Immature natural killer cell (primary cell): ENCODE data around the gene PURA. TPM values are rescaled to one million over a fixed set of nuclear protein-coding genes. Genes with fewer than 3 reads are reported as not detected.

Experiments used
- DNase-seq, 3 donors: peaks; one replicate each; pipeline ENCODE4 v3.0.0; 2022; ENCODE audit warnings: mixed read lengths in 1 of 3
- H3K27ac Mint-ChIP-seq, 6 donors: one replicate each; pipeline ENCODE4 v1.8.0; 2020; ENCODE audit warnings: mixed read lengths in 6 of 6, mild to moderate bottlenecking in 5 of 6, inconsistent platforms in 4 of 6, moderate library complexity in 3 of 6
- H3K27me3 Mint-ChIP-seq, 3 donors: one replicate each; pipeline ENCODE4 v1.8.0; 2020 to 2021; ENCODE audit warnings: low read depth in 3 of 3, mild to moderate bottlenecking in 3 of 3, mixed read lengths in 3 of 3, moderate library complexity in 3 of 3, inconsistent platforms in 1 of 3
- H3K36me3 Mint-ChIP-seq, 3 donors: one replicate each; pipeline ENCODE4 v1.8.0; 2020; ENCODE audit warnings: mixed read lengths in 3 of 3, inconsistent platforms in 2 of 3, mild to moderate bottlenecking in 2 of 3
- H3K4me1 Mint-ChIP-seq, 2 donors: one replicate each; pipeline ENCODE4 v1.8.0; 2020; ENCODE audit warnings: inconsistent platforms in 2 of 2, mild to moderate bottlenecking in 2 of 2, mixed read lengths in 2 of 2, moderate library complexity in 1 of 2
- H3K4me3 Mint-ChIP-seq, 5 donors: one replicate each; pipeline ENCODE4 v1.8.0; 2020; ENCODE audit warnings: mild to moderate bottlenecking in 5 of 5, mixed read lengths in 5 of 5, inconsistent platforms in 3 of 5, moderate library complexity in 3 of 5
- H3K9me3 Mint-ChIP-seq, 6 donors: one replicate each; pipeline ENCODE4 v1.8.0; 2020; ENCODE audit warnings: mild to moderate bottlenecking in 6 of 6, mixed read lengths in 6 of 6, inconsistent platforms in 4 of 6, moderate library complexity in 3 of 6
- polyA plus RNA-seq, 3 donors: library from polyadenylated mRNA; unstranded; fragments of 300-500 nt; fragmentation: Illumina TruSeq; gene quantifications; one replicate each; pipeline ENCODE4 v1.2.3, GENCODE V29; 2021

PURA gene
- polyA plus RNA-seq, 3 donors from 2014 or later = 2.0 to 3.7 (median 3.4) TPM

DNA sequence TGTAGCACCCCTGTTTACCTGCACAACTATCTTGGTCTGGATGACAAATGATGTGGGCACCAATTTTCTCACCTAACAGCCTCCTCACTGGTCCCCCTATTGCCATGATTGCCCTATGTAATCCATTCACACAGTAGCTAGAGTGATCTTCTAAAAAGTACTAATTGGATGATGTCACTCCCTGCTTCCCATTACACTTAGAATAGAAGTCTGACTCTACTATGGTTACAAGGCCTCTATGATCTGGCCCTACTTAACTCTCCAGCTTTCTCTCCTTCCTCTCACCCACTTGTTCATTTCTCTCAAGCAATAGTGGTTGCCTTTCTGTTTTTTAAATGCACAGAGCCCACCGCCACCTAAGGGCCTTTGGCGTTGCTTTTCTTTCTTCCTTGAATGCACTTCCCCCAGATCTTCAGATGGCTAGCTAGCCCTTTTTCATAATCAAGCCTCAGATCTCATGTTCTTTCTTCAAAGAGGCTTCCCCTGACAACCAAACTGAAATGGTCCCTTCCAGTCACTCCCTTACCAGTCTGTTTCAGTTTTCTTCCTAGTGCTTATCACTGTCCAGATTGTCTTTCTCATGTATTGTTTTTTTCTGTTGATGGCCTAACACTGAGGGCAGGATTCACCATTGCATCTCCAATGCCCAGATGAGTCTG lies 20.5 kb downstream of the PURA start:
- H3K27me3 Mint-ChIP-seq = peaks cover 0 to 1% (median 0%) of the 10 kb centered on the region in 3 donors
- H3K27ac Mint-ChIP-seq = peak overlapping the region in 3 of 6 donors; percentile 1 to 53 (median 3)
- H3K9me3 Mint-ChIP-seq = no peaks in the 10 kb centered on the region
- no peak for DNase-seq
- no peaks in the 10 kb centered on the region for H3K36me3 Mint-ChIP-seq
- H3K4me3 Mint-ChIP-seq = peak overlapping the region in 2 of 5 donors; percentile 24 to 25
- peaks cover 49 to 51% of the 10 kb centered on the region in 2 donors for H3K4me1 Mint-ChIP-seq

DNA sequence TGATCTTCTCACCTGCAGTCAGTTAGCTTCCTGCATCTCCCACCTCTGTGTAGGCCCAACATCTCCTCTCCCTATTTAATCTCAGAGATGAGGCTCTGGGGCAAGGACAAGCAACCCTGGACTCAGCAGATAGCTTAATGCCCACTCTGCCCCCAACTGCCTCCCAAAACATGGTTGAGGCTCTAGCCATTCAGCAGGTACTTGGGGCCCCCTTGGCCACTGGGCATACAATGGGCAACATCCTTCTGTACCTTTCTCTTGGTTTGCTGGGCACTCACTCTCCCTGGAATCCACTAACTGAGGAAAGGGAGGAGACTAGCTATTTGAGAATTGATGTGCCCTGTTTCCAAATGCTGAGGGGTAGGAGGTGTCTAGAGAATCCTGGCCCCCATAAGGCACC lies 21.2 kb downstream of the PURA start:
- peaks cover 0 to 1% (median 0%) of the 10 kb centered on the region in 3 donors for H3K27me3 Mint-ChIP-seq
- H3K4me1 Mint-ChIP-seq = peaks cover 49 to 51% of the 10 kb centered on the region in 2 donors
- no peaks in the 10 kb centered on the region for H3K9me3 Mint-ChIP-seq
- DNase-seq = no peak
- H3K36me3 Mint-ChIP-seq = no peaks in the 10 kb centered on the region
- H3K27ac Mint-ChIP-seq = no peak overlapping the region
- no peak overlapping the region for H3K4me3 Mint-ChIP-seq

DNA sequence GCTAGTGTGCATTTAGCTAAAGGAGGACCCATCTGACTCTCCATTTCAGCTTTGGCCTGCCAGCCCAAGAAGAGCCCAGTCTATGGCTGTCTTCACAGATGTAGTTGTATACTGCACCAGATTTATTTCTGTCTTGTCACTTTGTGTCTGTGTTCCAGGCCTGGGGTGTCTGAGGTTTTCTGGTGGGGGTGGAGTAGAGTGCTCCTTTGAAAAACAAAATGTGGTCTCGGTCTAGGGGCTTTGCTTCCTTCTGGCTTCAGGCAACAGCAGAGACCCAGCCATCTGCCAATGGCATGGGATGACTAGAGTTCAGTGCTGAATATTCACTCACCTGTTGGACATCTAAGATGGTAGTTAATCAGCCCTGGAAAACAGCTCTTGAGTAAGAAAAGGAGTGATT lies 22.7 kb downstream of the PURA start:
- Mint-ChIP-seq H3K27me3 (peaks cover 0 to 1% (median 0%) of the 10 kb centered on the region in 3 donors), H3K9me3 (no peaks in the 10 kb centered on the region), H3K4me1 (peaks cover 42 to 44% of the 10 kb centered on the region in 2 donors)

DNA sequence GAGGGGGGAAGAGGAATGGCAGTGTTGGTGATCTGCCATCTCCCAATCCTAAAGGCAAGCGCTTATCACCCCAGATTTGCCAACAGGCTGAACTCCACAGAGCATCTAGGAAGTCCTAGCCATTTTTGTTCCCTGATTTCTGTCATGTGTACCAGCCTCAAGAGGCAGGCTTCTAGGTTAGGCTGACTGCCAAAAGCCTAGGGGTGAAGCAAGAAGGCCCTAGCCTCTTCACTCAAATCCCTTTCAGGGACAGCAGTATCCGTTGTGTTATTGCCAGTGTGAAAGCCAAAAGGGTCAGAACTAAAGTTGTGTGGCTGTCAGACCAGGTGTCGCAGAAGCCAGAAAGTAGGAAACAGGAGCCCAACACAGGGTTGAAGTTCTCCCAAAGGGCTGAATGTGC lies 26.5 kb downstream of the PURA start:
- H3K4me3 Mint-ChIP-seq = no peak overlapping the region
- H3K4me1 Mint-ChIP-seq = peaks cover 18 to 23% of the 10 kb centered on the region in 2 donors
- H3K9me3 Mint-ChIP-seq = no peaks in the 10 kb centered on the region
- peaks cover 0 to 5% (median 4%) of the 10 kb centered on the region in 3 donors for H3K27me3 Mint-ChIP-seq
- peak overlapping the region in 1 of 6 donors; percentile 14 for H3K27ac Mint-ChIP-seq
- H3K36me3 Mint-ChIP-seq = peaks cover 0 to 4% (median 0%) of the 10 kb centered on the region in 3 donors
- DNase-seq = no peak

More for the DNA sequence above, 22.7 kb downstream of the PURA start:
- Mint-ChIP-seq H3K4me3 (no peak overlapping the region), H3K27ac (peak overlapping the region in 1 of 6 donors; percentile 7), H3K36me3 (no peaks in the 10 kb centered on the region)
- no peak for DNase-seq

DNA sequence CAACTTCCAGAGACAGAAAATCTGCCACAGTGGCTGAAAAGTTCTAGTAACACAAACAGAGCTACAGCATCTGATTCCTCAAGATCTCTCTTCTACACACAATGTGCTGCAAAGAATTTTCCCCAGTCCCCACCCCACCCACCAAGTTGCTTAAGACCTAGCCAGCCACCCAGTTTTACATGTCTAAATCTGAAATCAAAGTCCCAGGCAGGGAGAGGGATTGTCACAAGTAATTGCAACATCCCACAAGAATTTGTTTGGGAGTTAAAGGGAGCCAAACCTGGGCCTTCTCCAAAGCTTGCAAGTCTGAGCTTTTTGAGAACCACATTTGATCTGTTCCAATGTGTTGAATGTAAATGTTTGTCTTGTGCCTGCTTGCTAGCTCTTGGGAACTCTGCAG lies 27.3 kb downstream of the PURA start:
- H3K27me3 Mint-ChIP-seq = peaks cover 0 to 6% (median 4%) of the 10 kb centered on the region in 3 donors

DNA sequence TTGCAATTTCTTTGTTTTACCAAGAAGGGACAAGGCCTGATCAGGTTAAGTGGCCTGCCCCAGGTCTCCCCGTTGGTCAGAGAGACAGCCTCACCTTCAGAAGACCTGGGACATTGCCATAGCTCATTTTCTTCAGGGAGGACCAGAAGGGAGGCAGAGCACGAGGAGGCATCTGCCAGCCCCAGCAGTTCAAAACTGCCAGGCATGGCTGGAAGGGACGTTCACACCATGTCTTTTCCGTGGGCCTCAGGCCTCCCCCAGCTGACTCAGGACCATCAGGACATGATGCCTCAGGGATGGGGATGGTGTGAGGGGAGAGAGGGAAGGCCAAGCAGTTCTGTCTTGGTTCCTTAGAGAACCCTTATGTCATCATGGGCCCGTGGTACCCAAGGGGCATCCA lies 28.3 kb downstream of the PURA start:
- H3K27ac Mint-ChIP-seq = no peak overlapping the region
- no peaks in the 10 kb centered on the region for H3K9me3 Mint-ChIP-seq
- no peak overlapping the region for H3K4me3 Mint-ChIP-seq
- H3K36me3 Mint-ChIP-seq = peaks cover 0 to 4% (median 0%) of the 10 kb centered on the region in 3 donors
- peaks cover 0 to 8% (median 8%) of the 10 kb centered on the region in 3 donors for H3K27me3 Mint-ChIP-seq
- H3K4me1 Mint-ChIP-seq = peaks cover 15 to 17% of the 10 kb centered on the region in 2 donors
- DNase-seq = no peak

More for the DNA sequence above, 27.3 kb downstream of the PURA start:
- Mint-ChIP-seq H3K4me1 (peaks cover 15 to 20% of the 10 kb centered on the region in 2 donors), H3K27ac (no peak overlapping the region), H3K9me3 (no peaks in the 10 kb centered on the region), H3K36me3 (peaks cover 0 to 4% (median 0%) of the 10 kb centered on the region in 3 donors), H3K4me3 (no peak overlapping the region)
- DNase-seq = no peak

DNA sequence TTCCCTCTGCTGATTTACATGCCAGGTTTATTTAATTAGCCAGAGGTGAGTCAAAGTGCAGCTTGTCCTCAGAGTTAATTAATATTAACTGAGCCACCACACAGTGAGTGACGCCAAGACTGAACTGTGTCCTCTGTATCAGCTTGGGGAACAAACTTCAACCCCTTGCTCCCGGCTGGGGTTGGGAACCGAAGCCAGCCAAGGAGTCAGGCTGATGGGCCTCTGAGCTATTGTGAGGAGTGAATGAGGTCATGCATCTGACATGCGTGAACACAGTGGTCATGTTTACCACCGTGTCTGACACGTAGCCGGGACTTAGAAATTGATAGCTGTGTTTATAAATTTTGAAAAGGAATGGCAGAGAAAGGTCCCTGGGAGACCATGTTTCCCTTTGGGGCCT lies 28.9 kb downstream of the PURA start:
- H3K9me3 Mint-ChIP-seq = no peaks in the 10 kb centered on the region
- DNase-seq = no peak
- H3K4me1 Mint-ChIP-seq = peaks cover 15 to 17% of the 10 kb centered on the region in 2 donors
- H3K4me3 Mint-ChIP-seq = no peak overlapping the region
- peaks cover 0 to 4% (median 0%) of the 10 kb centered on the region in 3 donors for H3K36me3 Mint-ChIP-seq
- H3K27me3 Mint-ChIP-seq = peaks cover 0 to 9% (median 8%) of the 10 kb centered on the region in 3 donors
- no peak overlapping the region for H3K27ac Mint-ChIP-seq

DNA sequence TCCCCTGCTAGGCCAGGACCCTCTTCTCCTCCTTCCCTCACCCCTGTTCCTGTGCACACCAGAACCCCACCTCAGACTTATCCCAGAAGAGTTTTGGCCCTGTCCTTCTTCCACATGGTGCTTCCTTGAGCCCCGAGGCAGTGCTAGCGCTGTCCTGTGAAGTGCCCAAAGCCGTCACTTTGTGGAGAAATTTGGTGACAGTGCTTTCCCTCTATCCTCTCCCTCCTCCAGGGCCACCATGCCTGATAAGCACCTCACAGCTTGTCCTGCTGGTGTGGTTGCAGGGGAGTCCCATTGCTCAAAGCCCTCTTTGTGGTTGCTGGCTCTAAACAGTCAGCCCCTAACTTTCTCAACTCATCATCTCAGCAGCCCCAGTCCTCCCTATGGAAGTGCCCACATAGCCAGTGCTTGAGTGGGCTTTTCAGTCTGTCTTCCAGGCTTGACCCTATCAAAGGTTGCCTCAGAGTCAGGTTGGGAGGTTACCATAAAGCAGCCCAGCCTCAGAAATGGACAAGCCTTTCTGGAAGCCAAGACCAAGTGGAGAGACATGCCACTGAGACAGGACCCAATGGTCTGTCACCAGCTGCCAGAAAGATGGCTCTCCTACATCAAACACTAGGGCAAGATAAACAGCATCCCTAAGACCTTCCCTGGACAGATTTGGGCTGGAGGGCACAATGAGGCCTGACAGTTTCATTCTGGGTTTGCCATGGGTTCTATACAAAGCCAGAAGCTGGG lies 29.8 kb downstream of the PURA start:
- Mint-ChIP-seq H3K27ac (peak overlapping the region in 1 of 6 donors; percentile 80), H3K9me3 (no peaks in the 10 kb centered on the region), H3K27me3 (peaks cover 0 to 9% (median 8%) of the 10 kb centered on the region in 3 donors), H3K4me1 (peaks cover 15 to 17% of the 10 kb centered on the region in 2 donors), H3K4me3 (no peak overlapping the region), H3K36me3 (peaks cover 0 to 4% (median 0%) of the 10 kb centered on the region in 3 donors)
- no peak for DNase-seq

DNA sequence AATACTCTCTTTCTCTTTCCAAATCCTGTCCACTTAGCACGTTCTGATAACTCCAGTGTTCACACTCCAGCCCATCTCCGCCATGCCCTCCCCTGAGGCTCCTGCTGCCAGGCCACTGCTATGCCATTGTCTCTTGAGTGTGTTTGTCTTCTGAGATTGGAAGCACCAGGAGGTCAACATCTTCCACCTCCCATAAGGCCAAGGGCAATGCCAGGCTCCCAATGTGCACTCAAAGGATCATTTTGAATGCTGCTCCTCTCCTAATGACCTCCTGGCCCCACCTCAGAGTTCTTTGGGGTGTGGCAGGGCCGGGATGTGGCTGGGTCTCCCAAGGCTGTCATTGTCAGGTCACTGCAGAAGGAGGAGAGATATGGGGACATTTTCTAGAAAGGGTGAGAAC lies 31.3 kb downstream of the PURA start:
- H3K36me3 Mint-ChIP-seq = peaks cover 0 to 4% (median 0%) of the 10 kb centered on the region in 3 donors
- H3K9me3 Mint-ChIP-seq = no peaks in the 10 kb centered on the region
- DNase-seq = no peak
- no peak overlapping the region for H3K27ac Mint-ChIP-seq
- peaks cover 0 to 9% (median 8%) of the 10 kb centered on the region in 3 donors for H3K27me3 Mint-ChIP-seq
- H3K4me1 Mint-ChIP-seq = peaks cover 15 to 17% of the 10 kb centered on the region in 2 donors
- peak overlapping the region; percentile 36 to 72 (median 48) for H3K4me3 Mint-ChIP-seq

DNA sequence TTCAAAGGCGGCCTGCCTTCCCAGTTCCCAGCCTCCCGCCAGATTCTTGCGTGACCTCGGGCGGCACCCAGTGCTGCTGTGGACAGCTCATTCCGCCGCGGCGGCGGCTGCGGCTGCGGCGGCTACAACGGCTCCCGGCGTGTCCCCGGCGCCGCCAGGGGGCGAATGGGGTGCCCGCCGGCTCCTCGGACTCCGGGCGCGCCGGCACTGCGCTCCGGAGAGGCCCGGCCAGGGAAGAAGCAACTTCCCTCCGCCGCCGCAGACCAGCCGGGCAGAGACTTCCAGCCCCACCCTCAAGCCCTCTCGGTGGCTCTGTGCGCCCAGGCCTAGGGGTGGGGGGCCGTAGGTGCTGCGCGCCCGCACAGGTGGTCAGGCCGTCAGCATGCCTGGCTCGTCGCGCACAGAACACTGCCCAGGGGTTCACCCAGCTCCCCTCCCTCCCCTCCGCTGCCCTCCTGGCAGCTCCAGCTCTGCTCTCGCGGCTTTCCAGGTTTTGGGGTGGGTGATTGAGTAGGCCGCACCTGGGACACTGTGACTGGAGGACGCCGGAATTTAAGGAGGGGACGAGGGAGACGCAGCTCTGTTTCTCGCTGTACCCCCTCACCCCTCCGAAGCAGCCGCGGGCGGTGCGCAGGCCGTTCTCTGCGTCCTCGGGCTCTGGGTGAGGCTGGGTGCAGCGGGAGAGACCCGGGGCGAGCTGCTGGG lies 32.1 kb downstream of the PURA start:
- Mint-ChIP-seq H3K4me3 (peak overlapping the region in 3 of 5 donors; percentile 36 to 72 (median 66)), H3K4me1 (peaks cover 15 to 17% of the 10 kb centered on the region in 2 donors), H3K9me3 (no peaks in the 10 kb centered on the region), H3K27ac (no peak overlapping the region), H3K36me3 (peaks cover 0 to 4% (median 0%) of the 10 kb centered on the region in 3 donors), H3K27me3 (peaks cover 0 to 9% (median 8%) of the 10 kb centered on the region in 3 donors)
- peak; percentile 36 to 47 (median 45) for DNase-seq

DNA sequence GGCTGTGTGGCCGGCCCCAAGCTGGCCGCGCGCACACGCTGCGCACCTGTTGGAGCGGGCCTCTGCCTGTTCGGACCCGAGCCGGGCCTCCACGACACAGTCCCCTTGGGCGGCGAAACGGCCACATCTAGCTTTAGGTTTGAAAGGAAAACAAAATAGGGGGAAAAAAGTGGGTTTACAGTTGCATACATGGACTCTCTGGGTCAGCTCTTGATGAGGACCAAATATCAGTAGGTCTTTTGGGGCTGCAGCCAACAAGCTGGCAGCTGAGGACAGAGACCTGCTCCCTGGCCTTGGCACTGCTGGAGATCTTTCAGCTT lies 32.6 kb downstream of the PURA start:
- Mint-ChIP-seq H3K36me3 (peaks cover 0 to 4% (median 0%) of the 10 kb centered on the region in 3 donors), H3K4me1 (peaks cover 15 to 17% of the 10 kb centered on the region in 2 donors), H3K4me3 (peak overlapping the region in 2 of 5 donors; percentile 18 to 23), H3K27ac (no peak overlapping the region), H3K9me3 (no peaks in the 10 kb centered on the region), H3K27me3 (peaks cover 0 to 9% (median 8%) of the 10 kb centered on the region in 3 donors)
- DNase-seq = no peak

DNA sequence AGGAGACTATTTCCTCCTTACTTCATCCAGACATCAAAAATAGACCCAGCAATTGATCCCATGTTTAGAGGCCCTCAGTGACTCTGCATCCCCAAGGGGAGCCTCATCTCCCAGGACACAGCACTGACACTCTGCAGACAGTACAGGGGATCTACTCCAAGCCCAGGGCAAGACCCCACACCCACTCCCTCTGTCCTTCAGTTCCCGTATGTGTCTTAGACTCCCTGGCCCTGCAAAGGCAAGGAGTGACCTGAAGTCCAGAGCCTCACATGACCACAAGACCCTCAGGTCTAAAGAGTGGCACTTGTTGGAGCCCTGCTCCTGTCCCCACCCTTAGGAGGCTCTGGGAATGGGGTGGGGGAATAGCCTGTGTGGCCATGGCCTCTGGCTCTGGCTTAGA lies 33.6 kb downstream of the PURA start:
- H3K4me3 Mint-ChIP-seq = no peak overlapping the region

DNA sequence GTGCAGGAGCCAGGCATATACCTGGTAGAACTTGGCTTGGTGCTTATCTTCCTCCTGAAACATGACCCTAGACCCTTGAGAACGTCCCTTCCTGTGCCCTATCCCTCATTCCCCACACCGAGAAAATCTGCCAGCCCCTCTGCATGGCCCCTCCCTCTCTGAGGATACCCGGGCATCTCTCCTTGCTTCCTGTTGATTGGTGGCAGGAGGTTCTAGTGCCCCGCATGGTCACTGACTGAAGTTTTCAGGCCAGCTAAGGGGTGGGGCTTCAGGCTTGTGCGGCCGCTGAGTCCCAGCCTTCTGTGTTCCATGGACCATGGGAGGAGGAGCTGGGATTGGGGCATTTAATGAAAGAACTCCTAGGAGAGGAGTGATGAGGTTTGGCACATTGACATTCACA lies 34.6 kb downstream of the PURA start:
- Mint-ChIP-seq H3K9me3 (no peaks in the 10 kb centered on the region), H3K27ac (no peak overlapping the region), H3K27me3 (peaks cover 0 to 9% (median 8%) of the 10 kb centered on the region in 3 donors), H3K36me3 (peaks cover 0 to 4% (median 0%) of the 10 kb centered on the region in 3 donors), H3K4me1 (peaks cover 15 to 17% of the 10 kb centered on the region in 2 donors), H3K4me3 (no peak overlapping the region)
- DNase-seq = no peak

More for the DNA sequence above, 33.6 kb downstream of the PURA start:
- DNase-seq = no peak
- Mint-ChIP-seq H3K27ac (no peak overlapping the region), H3K9me3 (no peaks in the 10 kb centered on the region), H3K36me3 (peaks cover 0 to 4% (median 0%) of the 10 kb centered on the region in 3 donors), H3K4me1 (peaks cover 15 to 17% of the 10 kb centered on the region in 2 donors), H3K27me3 (peaks cover 0 to 9% (median 8%) of the 10 kb centered on the region in 3 donors)
